GM19238 (cell line): ENCODE data around the gene CCN5.
"Not testable (repeated sequence)": the region's sequence is repeated elsewhere in the genome, so short reads cannot be mapped to it uniquely, and the experiment has no call there.

Source experiments
- DNase-seq: peaks from one replicate; pipeline ENCODE4 v3.0.0; 2011; ENCODE audit warnings: low spot score; ENCODE audit not compliant: insufficient read length

CCN5 gene

GRCh38 chr20:44694159-44694558 is 21.0 kb upstream of the CCN5 start:
- no peak for DNase-seq

GRCh38 chr20:44695295-44695673 is 19.9 kb upstream of the CCN5 start:
- no peak for DNase-seq

DNA sequence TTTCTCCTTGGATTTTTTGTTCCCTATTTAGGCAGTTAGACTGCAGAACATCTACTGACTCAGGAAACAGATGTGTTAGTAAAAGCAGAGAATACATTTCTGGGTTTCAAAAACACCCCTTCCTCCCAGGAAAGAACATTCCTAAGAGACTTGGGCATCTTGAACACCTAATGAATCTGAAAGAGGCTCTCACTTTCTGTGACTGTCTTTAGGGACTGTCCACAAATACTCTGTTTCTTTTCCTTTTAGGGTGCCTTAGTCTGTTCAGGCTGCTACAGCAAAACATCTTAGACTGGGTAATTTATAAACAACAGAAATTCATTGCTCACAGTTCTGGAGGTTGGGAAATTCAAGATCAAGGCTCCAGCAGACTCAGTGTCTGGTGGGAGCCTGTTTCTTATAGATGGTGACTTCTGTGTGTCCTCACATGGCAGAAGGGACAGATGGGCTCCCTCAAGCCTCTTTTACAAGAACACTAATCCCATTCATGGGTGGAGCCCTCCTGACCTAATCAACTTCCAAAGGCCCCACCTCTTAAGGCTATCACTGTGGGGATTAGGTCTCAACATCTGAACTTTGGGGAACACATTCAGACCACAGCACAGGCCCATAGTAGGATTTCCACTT is 19.4 kb upstream of the CCN5 start:
- DNase-seq: no peak

- no peak for DNase-seq
These were observed 18.9 kb upstream of the CCN5 start for GRCh38 chr20:44696315-44696714.

DNA sequence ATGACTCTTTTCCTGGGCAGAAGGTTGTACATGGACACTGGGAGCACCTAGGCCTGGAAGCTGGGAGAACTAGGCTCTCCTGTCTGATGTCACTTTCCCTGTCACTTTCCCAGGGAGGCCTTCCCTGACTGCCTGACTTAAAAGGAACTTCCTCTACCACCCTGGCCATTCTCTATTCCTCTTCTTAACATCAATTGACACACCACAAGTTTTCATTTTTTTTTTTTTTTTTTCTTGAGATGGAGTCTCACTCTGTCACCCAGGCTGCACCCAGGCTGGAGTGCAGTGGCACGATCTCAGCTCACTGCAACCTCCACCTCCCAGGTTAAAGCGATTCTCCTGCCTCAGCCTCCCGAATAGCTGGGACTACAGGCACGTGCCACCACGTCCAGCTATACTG is 18.1 kb upstream of the CCN5 start:
- not testable (repeated sequence) for DNase-seq

GRCh38 chr20:44698351-44698750 is 16.8 kb upstream of the CCN5 start:
- no peak for DNase-seq

DNA sequence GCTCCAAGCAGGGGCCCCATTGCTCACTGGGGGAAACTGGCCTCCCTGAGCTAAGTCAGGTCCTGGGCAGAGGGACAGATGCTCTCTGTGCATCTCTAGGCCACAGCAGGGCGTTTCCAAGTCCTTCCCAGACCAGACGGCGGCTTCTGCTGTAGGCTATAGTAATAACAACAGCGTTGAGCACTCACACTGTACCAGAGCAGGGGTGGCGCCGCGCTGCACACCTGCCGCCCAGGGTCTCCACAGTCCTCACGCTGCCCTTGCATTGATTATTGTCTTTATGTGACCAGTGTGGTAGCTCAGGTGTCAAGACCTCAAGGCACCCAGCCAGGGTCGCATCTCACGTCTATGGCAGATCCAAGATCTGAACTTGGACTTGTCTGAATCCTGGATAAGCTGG is 14.9 kb upstream of the CCN5 start:
- DNase-seq: no peak

- DNase-seq: no peak
These were observed 13.9 kb upstream of the CCN5 start for GRCh38 chr20:44701118-44701857.

DNA sequence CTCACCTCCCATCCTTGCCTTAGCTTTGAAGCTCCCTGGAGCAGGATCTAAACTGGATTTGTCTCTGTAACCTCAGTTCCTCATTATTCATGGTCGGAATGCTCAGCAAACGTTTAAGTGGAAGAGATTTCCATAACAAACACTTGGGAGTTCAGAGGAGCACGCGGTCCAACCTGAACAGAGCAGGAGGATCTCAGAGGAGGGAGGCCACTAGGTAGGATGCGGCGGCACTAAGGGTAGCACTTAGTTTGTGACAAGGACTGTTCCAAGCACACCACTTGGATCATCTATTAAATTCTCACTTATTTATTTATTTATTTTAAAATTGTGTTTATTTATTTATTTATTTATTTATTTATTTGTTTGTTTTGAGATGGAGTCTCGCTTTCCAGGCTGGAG is 13.3 kb upstream of the CCN5 start:
- DNase-seq: no peak

DNA sequence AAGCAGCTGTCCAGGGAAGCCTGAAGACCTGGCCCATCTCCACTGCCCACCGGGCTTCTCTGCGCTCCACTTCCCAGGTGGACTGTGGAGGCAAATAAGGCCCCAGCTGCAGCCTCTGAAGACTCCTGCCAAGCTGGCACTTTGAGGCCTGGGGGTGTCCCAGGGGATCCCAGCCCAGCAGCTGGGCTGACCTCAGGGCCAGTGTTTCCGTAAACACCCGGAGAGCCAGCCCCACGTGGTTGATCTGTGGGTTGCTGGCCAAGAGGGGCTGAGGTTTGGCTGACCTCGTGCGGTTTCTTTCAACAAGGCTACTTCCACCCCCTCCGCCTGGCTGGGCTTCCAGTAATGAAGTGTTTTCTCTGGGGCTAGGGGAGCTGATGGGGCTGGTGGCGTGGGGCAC is 12.4 kb upstream of the CCN5 start:
- no peak for DNase-seq

GRCh38 chr20:44703183-44703925 is 11.8 kb upstream of the CCN5 start:
- no peak for DNase-seq

GRCh38 chr20:44703956-44704488 is 11.1 kb upstream of the CCN5 start:
- DNase-seq: no peak

- DNase-seq: no peak
These were observed 10.6 kb upstream of the CCN5 start for GRCh38 chr20:44704551-44704971.

GRCh38 chr20:44705364-44706094 is 9.6 kb upstream of the CCN5 start:
- no peak for DNase-seq

DNA sequence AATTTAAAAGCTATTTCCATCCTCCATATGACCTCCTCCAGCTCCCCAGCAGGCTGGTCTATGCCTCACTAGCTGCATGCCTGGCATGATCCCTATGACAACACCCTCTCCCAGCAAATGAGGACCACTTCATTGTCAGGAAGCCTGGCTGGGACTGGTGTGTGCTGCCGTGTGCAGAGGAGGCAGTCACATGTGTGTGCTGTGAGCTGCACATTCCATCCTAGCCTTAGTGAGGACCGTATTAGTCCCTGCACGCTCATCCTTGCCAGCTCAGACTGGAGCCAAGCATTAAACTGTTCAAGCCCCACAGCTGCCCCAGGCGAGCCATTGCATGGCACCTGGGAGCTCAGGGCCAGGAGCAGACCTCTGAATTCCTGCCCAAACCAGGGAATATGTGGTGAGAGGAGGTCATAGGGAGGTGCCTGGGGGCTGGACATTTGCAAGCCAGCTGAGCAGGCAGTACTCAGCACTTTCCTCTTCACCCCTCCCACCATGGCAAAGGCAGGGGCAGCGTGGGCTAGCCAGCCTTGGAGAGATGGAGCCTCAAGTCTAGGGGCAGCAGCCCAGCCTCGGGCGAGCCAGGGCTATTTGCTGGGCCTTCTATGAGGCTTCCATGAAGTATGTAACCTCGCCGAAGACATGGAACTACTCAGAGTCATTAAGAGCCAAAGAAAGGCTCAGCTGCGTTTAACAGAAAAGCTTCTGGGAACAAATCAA is 8.7 kb upstream of the CCN5 start:
- DNase-seq: no peak

GRCh38 chr20:44707018-44707579 is 8.1 kb upstream of the CCN5 start:
- DNase-seq: no peak

DNA sequence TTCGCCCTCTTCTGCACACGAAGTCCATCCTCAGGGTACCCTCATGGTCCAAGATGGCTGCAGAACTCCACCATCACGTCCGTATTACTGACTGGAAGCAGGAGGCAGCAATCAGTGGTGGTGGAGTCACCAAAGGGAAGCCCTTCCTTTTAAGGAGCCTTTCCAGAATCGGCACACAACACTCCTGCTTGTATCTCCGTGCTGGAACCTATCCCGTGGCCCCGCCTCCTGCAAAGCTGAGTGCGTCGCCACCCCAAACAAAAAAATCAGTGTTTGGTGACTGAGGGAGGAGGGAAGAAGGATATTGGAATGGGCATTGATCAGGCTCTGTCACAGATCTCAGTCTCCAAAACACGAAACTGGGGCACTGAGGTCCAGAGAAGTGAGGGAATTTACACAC is 5.8 kb upstream of the CCN5 start:
- no peak for DNase-seq

GRCh38 chr20:44709797-44710196 is 5.4 kb upstream of the CCN5 start:
- no peak for DNase-seq

GRCh38 chr20:44711237-44711636 is 3.9 kb upstream of the CCN5 start:
- no peak for DNase-seq

GRCh38 chr20:44714102-44714700 is 968 bp upstream of the CCN5 start:
- no peak for DNase-seq
